CD14-positive monocyte (primary cell): ENCODE measurements around the gene UGT1A1. TPM values are rescaled to one million over a fixed set of nuclear protein-coding genes. Genes with fewer than 3 reads are reported as not detected.

Experiments
- DNase-seq, 3 donors: peaks; one replicate each; pipeline ENCODE4 v3.0.0-alpha.2; 2011 to 2022
- H2AFZ ChIP-seq: 2 replicates; pipeline ENCODE4 v1.6.0; 2012; ENCODE audit warnings: mild to moderate bottlenecking, low read depth, low read length, inconsistent platforms; ENCODE audit not compliant: insufficient read depth, poor library complexity, severe bottlenecking
- H3K27ac ChIP-seq, 2 donors: 1 replicate in 1 of 2; 2 replicates in 1 of 2; pipeline ENCODE4 v1.5.1; 2012 to 2013; ENCODE audit warnings: low read length in 2 of 2, control low read depth in 1 of 2, inconsistent platforms in 1 of 2, low read depth in 1 of 2, mild to moderate bottlenecking in 1 of 2
- H3K27me3 ChIP-seq, 2 donors: one replicate each; pipeline versions ENCODE4 v1.6.0 to v1.6.1; 2011 to 2013; ENCODE audit warnings: low read length in 2 of 2; ENCODE audit not compliant: control insufficient read depth in 2 of 2, insufficient read depth in 2 of 2
- H3K36me3 ChIP-seq, 2 donors: replicated peaks in 1 of 2; 1 replicate in 1 of 2; 2 replicates in 1 of 2; pipeline versions ENCODE4 v1.5.1 to v1.6.1; 2012 to 2013; ENCODE audit warnings: low read length in 2 of 2, control low read depth in 1 of 2, inconsistent platforms in 1 of 2, mild to moderate bottlenecking in 1 of 2; ENCODE audit not compliant: insufficient read depth in 2 of 2, control insufficient read depth in 1 of 2
- H3K4me1 ChIP-seq, 2 donors: 1 replicate in 1 of 2; 2 replicates in 1 of 2; pipeline versions ENCODE4 v1.5.1 to v1.6.1; 2012 to 2013; ENCODE audit warnings: low read length in 2 of 2, control low read depth in 1 of 2, inconsistent platforms in 1 of 2, mild to moderate bottlenecking in 1 of 2, moderate library complexity in 1 of 2; ENCODE audit not compliant: insufficient read depth in 2 of 2, control insufficient read depth in 1 of 2
- H3K4me2 ChIP-seq: replicated peaks from 2 replicates; pipeline ENCODE3; 2012; ENCODE audit warnings: low read length, moderate library complexity, mild to moderate bottlenecking; ENCODE audit not compliant: poor library complexity, severe bottlenecking; ENCODE audit errors: extremely low read depth
- H3K4me3 ChIP-seq, 3 experiments: fragments of 200-600 bp in 1 of 3; sonication (generic) in 1 of 3; replicated peaks in 1 of 3; 1 replicate in 2 of 3; 2 replicates in 1 of 3; pipeline ENCODE4 v1.5.1; 2011 to 2013; ENCODE audit warnings: low read length in 3 of 3, mild to moderate bottlenecking in 3 of 3, control low read depth in 2 of 3, low read depth in 2 of 3, inconsistent platforms in 1 of 3, moderate library complexity in 1 of 3
- H3K79me2 ChIP-seq: 2 replicates; pipeline ENCODE4 v1.6.0; 2012; ENCODE audit warnings: mild to moderate bottlenecking, control low read depth, inconsistent platforms, low read length, moderate library complexity; ENCODE audit not compliant: insufficient read depth
- H3K9ac ChIP-seq: 2 replicates; pipeline ENCODE4 v1.6.0; 2017; ENCODE audit warnings: low read length, mild to moderate bottlenecking; ENCODE audit not compliant: insufficient read depth, poor library complexity, severe bottlenecking
- H3K9me3 ChIP-seq, 2 donors: replicated peaks in 1 of 2; 1 replicate in 1 of 2; 2 replicates in 1 of 2; pipeline versions ENCODE4 v1.5.1 to v1.6.1; 2012 to 2013; ENCODE audit warnings: low read length in 2 of 2, control low read depth in 1 of 2; ENCODE audit not compliant: control insufficient read depth in 1 of 2, insufficient read depth in 1 of 2
- H4K20me1 ChIP-seq: 2 replicates; pipeline ENCODE4 v1.6.0; 2012; ENCODE audit warnings: mild to moderate bottlenecking, low read length, control low read depth, moderate library complexity; ENCODE audit not compliant: insufficient read depth
- H3K27ac Mint-ChIP-seq, 7 donors: one replicate each; pipeline ENCODE4 v1.8.0; 2020; ENCODE audit warnings: mild to moderate bottlenecking in 7 of 7, mixed read lengths in 7 of 7, moderate library complexity in 6 of 7, inconsistent platforms in 2 of 7
- H3K27me3 Mint-ChIP-seq, 3 donors: one replicate each; pipeline ENCODE4 v1.8.0; 2021 to 2022; ENCODE audit warnings: low read depth in 3 of 3, mild to moderate bottlenecking in 3 of 3, mixed read lengths in 3 of 3, moderate library complexity in 3 of 3, inconsistent platforms in 1 of 3
- H3K36me3 Mint-ChIP-seq, 2 donors: one replicate each; pipeline ENCODE4 v1.8.0; 2020; ENCODE audit warnings: mixed read lengths in 2 of 2, inconsistent platforms in 1 of 2, mild to moderate bottlenecking in 1 of 2
- H3K4me1 Mint-ChIP-seq: one replicate; pipeline ENCODE4 v1.8.0; 2020; ENCODE audit warnings: mild to moderate bottlenecking, mixed read lengths
- H3K4me3 Mint-ChIP-seq, 2 donors: one replicate each; pipeline ENCODE4 v1.8.0; 2020; ENCODE audit warnings: mild to moderate bottlenecking in 2 of 2, mixed read lengths in 2 of 2, moderate library complexity in 1 of 2
- H3K9me3 Mint-ChIP-seq, 7 donors: one replicate each; pipeline ENCODE4 v1.8.0; 2020 to 2022; ENCODE audit warnings: mixed read lengths in 7 of 7, mild to moderate bottlenecking in 6 of 7, moderate library complexity in 6 of 7, inconsistent platforms in 2 of 7
- WGBS: methylation state at CpG from one replicate; pipeline ENCODE4 v1.1.5; 2013; ENCODE audit warnings: missing lambda C conversion rate; ENCODE audit not compliant: insufficient coverage; 5-methylcytosine and 5-hydroxymethylcytosine counted together
- intact Hi-C, 2 donors: fragments of 100-400 bp; cut with micrococcal nuclease; formaldehyde crosslinking; loops; one replicate each; pipeline versions ENCODE4 v1.15.0 to v1.15.1; 2023
- polyA plus RNA-seq, 3 donors: library from polyadenylated mRNA; depleted of rRNA in 1 of 3; unstranded in 2 of 3; stranded (reverse) in 1 of 3; fragments of 300-500 nt in 2 of 3; fragments of >200 nt in 1 of 3; fragmentation: Illumina TruSeq in 2 of 3; gene quantifications; 1 replicate in 2 of 3; 2 replicates in 1 of 3; pipeline ENCODE4 v1.2.3, GENCODE V29; 2012 to 2021
- TF ChIP-seq, protein P1 (sequence below): fragments of 200-600 bp; IDR thresholded peaks from one replicate; pipeline ENCODE4 v1.8.0; 2022; ENCODE audit warnings: antibody characterized with exemption, mild to moderate bottlenecking

The UGT1A1 gene
- polyA plus RNA-seq, 3 donors = not detected

DNA sequence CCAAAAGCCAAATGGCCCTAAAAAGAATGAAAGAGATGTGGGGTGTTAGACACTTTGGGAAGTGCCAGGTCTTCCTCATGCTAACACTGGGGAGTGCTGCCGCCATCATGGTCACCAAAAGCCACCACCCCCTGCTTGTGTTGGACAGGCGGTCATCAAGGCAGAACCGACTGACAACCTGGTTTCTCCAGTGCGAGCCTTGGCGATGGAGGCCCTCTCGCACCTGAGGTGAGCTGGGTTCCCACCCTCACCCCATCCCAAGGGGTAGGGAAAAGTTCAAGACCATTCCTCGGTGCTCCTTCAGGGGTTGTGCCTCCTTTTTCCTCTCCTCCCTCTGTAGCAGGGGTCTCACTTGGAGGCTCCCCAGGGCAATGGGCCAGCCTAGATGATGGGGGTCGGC is 51.7 kb downstream of the UGT1A1 start:
- no peak overlapping the region for H3K4me2 ChIP-seq

DNA sequence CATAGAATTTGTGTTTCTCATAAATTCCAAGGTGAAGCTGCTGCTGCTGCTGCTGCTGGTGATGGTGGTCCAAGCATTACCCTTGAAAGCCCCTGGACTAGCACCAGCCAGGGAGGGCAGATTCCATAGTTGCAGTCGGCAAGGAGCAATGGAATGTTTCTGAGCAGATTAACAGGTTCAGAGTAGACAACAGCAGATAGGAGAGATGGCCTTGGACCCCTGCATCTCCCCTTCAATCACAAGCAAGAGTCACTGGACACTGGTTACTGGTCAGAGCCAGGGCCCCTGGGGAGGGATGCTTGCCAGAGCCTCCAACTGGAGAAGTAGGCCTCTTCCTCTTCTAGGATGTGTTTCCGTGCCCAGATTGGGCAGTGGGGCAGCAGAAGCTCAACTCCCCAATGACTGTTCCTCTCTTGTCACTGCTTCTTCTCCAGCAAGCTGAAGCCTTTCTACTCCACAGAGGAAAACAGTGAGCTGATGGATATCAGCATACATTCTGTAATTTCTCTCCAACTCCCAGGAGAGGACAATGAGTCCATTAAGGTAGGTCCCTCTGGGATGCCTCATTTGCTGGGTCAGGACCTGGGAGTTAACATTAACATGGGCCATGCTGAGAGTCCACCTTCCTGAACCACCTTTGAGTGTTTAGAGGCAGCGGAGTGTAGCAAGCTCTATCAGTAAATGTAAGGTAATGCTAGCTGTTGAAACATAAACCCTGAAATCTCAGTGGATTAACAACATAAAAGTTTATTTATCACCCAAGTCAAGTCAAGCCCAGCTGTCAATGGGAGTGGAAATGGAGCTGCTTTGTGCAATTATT is 53.4 kb downstream of the UGT1A1 start:
- Histone ChIP-seq H3K27me3 (no peaks in the 10 kb centered on the region), H3K4me3 (no peak overlapping the region), H2AFZ (no peak overlapping the region), H3K79me2 (no peaks in the 10 kb centered on the region), H3K27ac (no peak overlapping the region), H3K9me3 (no peaks in the 10 kb centered on the region), H4K20me1 (no peaks in the 10 kb centered on the region), H3K9ac (no peak overlapping the region), H3K4me1 (no peaks in the 10 kb centered on the region), H3K4me2 (no peak overlapping the region), H3K36me3 (no peaks in the 10 kb centered on the region)
- WGBS = 83% methylated on average over 1 of the region's 3 CpGs
- TF ChIP-seq, protein P1, sequence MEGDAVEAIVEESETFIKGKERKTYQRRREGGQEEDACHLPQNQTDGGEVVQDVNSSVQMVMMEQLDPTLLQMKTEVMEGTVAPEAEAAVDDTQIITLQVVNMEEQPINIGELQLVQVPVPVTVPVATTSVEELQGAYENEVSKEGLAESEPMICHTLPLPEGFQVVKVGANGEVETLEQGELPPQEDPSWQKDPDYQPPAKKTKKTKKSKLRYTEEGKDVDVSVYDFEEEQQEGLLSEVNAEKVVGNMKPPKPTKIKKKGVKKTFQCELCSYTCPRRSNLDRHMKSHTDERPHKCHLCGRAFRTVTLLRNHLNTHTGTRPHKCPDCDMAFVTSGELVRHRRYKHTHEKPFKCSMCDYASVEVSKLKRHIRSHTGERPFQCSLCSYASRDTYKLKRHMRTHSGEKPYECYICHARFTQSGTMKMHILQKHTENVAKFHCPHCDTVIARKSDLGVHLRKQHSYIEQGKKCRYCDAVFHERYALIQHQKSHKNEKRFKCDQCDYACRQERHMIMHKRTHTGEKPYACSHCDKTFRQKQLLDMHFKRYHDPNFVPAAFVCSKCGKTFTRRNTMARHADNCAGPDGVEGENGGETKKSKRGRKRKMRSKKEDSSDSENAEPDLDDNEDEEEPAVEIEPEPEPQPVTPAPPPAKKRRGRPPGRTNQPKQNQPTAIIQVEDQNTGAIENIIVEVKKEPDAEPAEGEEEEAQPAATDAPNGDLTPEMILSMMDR = no peak
- Mint-ChIP-seq H3K36me3 (no peaks in the 10 kb centered on the region), H3K4me1 (no peaks in the 10 kb centered on the region), H3K27ac (no peak overlapping the region), H3K27me3 (peaks cover 2 to 8% (median 7%) of the 10 kb centered on the region in 3 donors), H3K9me3 (peaks cover 0 to 6% (median 2%) of the 10 kb centered on the region in 7 donors), H3K4me3 (no peak overlapping the region)
- no peak for DNase-seq
- intact Hi-C loops = no loop called here

More for the DNA sequence above, 51.7 kb downstream of the UGT1A1 start:
- Histone ChIP-seq H3K4me1 (no peaks in the 10 kb centered on the region), H3K4me3 (no peak overlapping the region), H3K79me2 (no peaks in the 10 kb centered on the region), H3K27me3 (no peaks in the 10 kb centered on the region), H3K9ac (no peak overlapping the region), H4K20me1 (no peaks in the 10 kb centered on the region), H3K27ac (no peak overlapping the region), H2AFZ (no peak overlapping the region), H3K36me3 (no peaks in the 10 kb centered on the region), H3K9me3 (no peaks in the 10 kb centered on the region)
- Mint-ChIP-seq H3K27ac (peak overlapping the region in 1 of 7 donors; percentile 61), H3K4me1 (no peaks in the 10 kb centered on the region), H3K9me3 (peaks cover 0 to 6% (median 2%) of the 10 kb centered on the region in 7 donors), H3K4me3 (no peak overlapping the region), H3K27me3 (peaks cover 2 to 8% (median 7%) of the 10 kb centered on the region in 3 donors), H3K36me3 (no peaks in the 10 kb centered on the region)
- TF ChIP-seq, protein P1 = no peak
- WGBS = 100% methylated on average over 1 of the region's 8 CpGs
- intact Hi-C loops = no loop called here
- DNase-seq = no peak
